PC-3 (cell line): ENCODE data around the gene SPRR2B. TPM values are rescaled to one million over a fixed set of nuclear protein-coding genes. Genes with fewer than 3 reads are reported as not detected.
"Not testable (repeated sequence)": the region's sequence is repeated elsewhere in the genome, so short reads cannot be mapped to it uniquely, and the experiment has no call there.

Source experiments
- ATAC-seq: fragments of 200-7000 bp; cut with Tn5 transposase; 2 replicates; pipeline ENCODE4 v1.9.1; 2020; ENCODE audit warnings: mild to moderate bottlenecking, moderate library complexity
- BruUV-seq: library from RNA; stranded (reverse); fragments of 400-500 nt; replicated peaks from 2 replicates; lab custom pipeline; 2021; lab: Mats Ljungman, UMichigan
- CTCF ChIA-PET: fragments of 300-600 bp; sonication (Branson Sonifier 250); formaldehyde crosslinking; loops from one replicate; lab custom pipeline; 2022; ENCODE audit warnings: antibody characterized with exemption; lab: Charles Lee
- POLR2A ChIA-PET: fragments of 300-600 bp; sonication (Branson Sonifier 250); formaldehyde crosslinking; loops from one replicate; lab custom pipeline; 2022; ENCODE audit warnings: antibody characterized with exemption; ENCODE audit not compliant: unreplicated experiment; lab: Charles Lee
- DNase-seq: peaks from one replicate; pipeline ENCODE4 v3.0.0-alpha.2; 2015
- H2AFZ ChIP-seq: fragments of 300-600 bp; sonication (generic); 2 replicates; pipeline ENCODE4 v1.6.0; 2016; ENCODE audit warnings: antibody characterized with exemption, low read length
- H3F3A ChIP-seq: fragments of 300-600 bp; sonication (generic); one replicate; pipeline ENCODE4 v1.6.0; 2017; ENCODE audit warnings: antibody characterized with exemption, low read length, control low read depth, mild to moderate bottlenecking; ENCODE audit not compliant: unreplicated experiment
- H3K27ac ChIP-seq: fragments of 300-600 bp; sonication (generic); 2 replicates; pipeline ENCODE4 v1.5.1; 2016; ENCODE audit warnings: mild to moderate bottlenecking, low read length
- H3K27me3 ChIP-seq: fragments of 300-600 bp; sonication (generic); 2 replicates; pipeline ENCODE4 v1.6.1; 2016; ENCODE audit warnings: low read length, mixed read lengths
- H3K36me3 ChIP-seq: fragments of 300-600 bp; sonication (generic); 2 replicates; pipeline ENCODE4 v1.6.1; 2016; ENCODE audit warnings: low read depth, mixed run types, low read length, mixed read lengths
- H3K4me1 ChIP-seq: fragments of 300-600 bp; sonication (generic); 2 replicates; pipeline ENCODE4 v1.5.1; 2016; ENCODE audit warnings: low read length; ENCODE audit not compliant: insufficient read depth
- H3K4me2 ChIP-seq: fragments of 300-600 bp; sonication (generic); 2 replicates; pipeline ENCODE4 v1.6.0; 2016; ENCODE audit warnings: low read length
- H3K4me3 ChIP-seq: fragments of 300-600 bp; sonication (generic); 2 replicates; pipeline ENCODE4 v1.5.1; 2016; ENCODE audit warnings: mild to moderate bottlenecking, low read length, mixed read lengths
- H3K79me2 ChIP-seq: fragments of 300-600 bp; sonication (generic); 2 replicates; pipeline ENCODE4 v1.6.1; 2017; ENCODE audit warnings: low read length, mixed read lengths
- H3K9ac ChIP-seq: fragments of 300-600 bp; sonication (generic); 2 replicates; pipeline ENCODE4 v1.6.0; 2016; ENCODE audit warnings: mild to moderate bottlenecking, low read length
- H3K9me2 ChIP-seq: fragments of 300-600 bp; sonication (generic); replicated peaks from 2 replicates; pipeline ENCODE4 v1.6.1; 2016; ENCODE audit warnings: mixed run types, low read length, mixed read lengths
- H3K9me3 ChIP-seq: fragments of 300-600 bp; sonication (generic); 2 replicates; pipeline ENCODE4 v1.6.1; 2016; ENCODE audit warnings: low read length, mixed read lengths
- H4K20me1 ChIP-seq: fragments of 300-600 bp; sonication (generic); 2 replicates; pipeline ENCODE4 v1.6.1; 2016; ENCODE audit warnings: low read length, mixed read lengths
- CTCF ChIP-seq: fragments of 300-600 bp; sonication (generic); conservative IDR thresholded peaks from 2 replicates; pipeline ENCODE4 v1.5.1; 2017; ENCODE audit warnings: antibody characterized with exemption, low read depth, mild to moderate bottlenecking, low read length
- EZH2 ChIP-seq: fragments of 300-600 bp; sonication (generic); IDR thresholded peaks from one replicate; pipeline ENCODE4 v1.6.1; 2017; ENCODE audit warnings: antibody characterized with exemption, mild to moderate bottlenecking, low read length; ENCODE audit not compliant: unreplicated experiment
- EZH2phosphoT487 ChIP-seq: fragments of 300-600 bp; sonication (generic); IDR thresholded peaks from 2 replicates; pipeline ENCODE4 v1.6.1; 2018; ENCODE audit warnings: mild to moderate bottlenecking, antibody characterized with exemption, low read length, borderline replicate concordance
- intact Hi-C: fragments of 100-400 bp; cut with micrococcal nuclease; formaldehyde crosslinking; loops from 2 replicates; pipeline ENCODE4 v1.9.0; 2023
- total RNA-seq: library from RNA; depleted of rRNA; stranded (reverse); fragments of >200 nt; gene quantifications from 2 replicates; pipeline ENCODE4 v1.2.3, GENCODE V29; 2014

The SPRR2B gene
- total RNA-seq, 1 experiment from 2014 or later, result not detected

GRCh38 chr1:153057375-153057774, 14.0 kb downstream of the SPRR2B start, which contains the start of gene SPRR2A:
Gene SPRR2A, minus strand, starts transcription at chr1:153057512. Its CDS starts 777 bp downstream, at chr1:153056735.
- H3F3A ChIP-seq, result no peaks in the 10 kb centered on the region
- ChIA-PET CTCF (no interaction called here), POLR2A (no interaction called here)
- no peak within 1 kb of the TSS for H2AFZ ChIP-seq
- ATAC-seq (no peak), DNase-seq (no peak)
- H3K79me2 ChIP-seq, result no peaks in the 10 kb centered on the region
- no TSS peak for BruUV-seq
- no peak within 1 kb of the TSS for H3K4me3 ChIP-seq
- H3K4me1 ChIP-seq, result no peaks in the 10 kb centered on the region
- no peak within 1 kb of the TSS for H3K9ac ChIP-seq
- no peak within 1 kb of the TSS for H3K27ac ChIP-seq
- no peak for TF ChIP-seq EZH2phosphoT487
- no peak for TF ChIP-seq CTCF
- TF ChIP-seq EZH2, result no peak
- H3K36me3 ChIP-seq, result no peaks in the 10 kb centered on the region
- H3K4me2 ChIP-seq, result no peak within 1 kb of the TSS
- intact Hi-C loops, result no loop called here
- H3K9me3 ChIP-seq, result no peaks in the 10 kb centered on the region
- peaks cover 71% of the 10 kb centered on the region for H3K27me3 ChIP-seq
- H3K9me2 ChIP-seq, result no peaks in the 10 kb centered on the region
- H4K20me1 ChIP-seq, result no peaks in the 10 kb centered on the region

- H3K27me3 ChIP-seq, result peaks cover 63% of the 10 kb centered on the region
- DNase-seq, H3K79me2 ChIP-seq, H3K4me2 ChIP-seq, H3K9me3 ChIP-seq, ATAC-seq, H3K4me3 ChIP-seq, H3K9me2 ChIP-seq, CTCF ChIA-PET, POLR2A ChIA-PET, BruUV-seq, H4K20me1 ChIP-seq, H3K4me1 ChIP-seq, H3K9ac ChIP-seq, H3K27ac ChIP-seq, H3F3A ChIP-seq, H2AFZ ChIP-seq, H3K36me3 ChIP-seq, intact Hi-C loops: not testable (repeated sequence)
Measured at GRCh38 chr1:153056111-153056510, 15.3 kb downstream of the SPRR2B start.

GRCh38 chr1:153049211-153049610, 22.2 kb downstream of the SPRR2B start:
- Histone ChIP-seq H3K9me2 (no peaks in the 10 kb centered on the region), H3F3A (no peaks in the 10 kb centered on the region), H3K4me3 (no peak overlapping the region), H3K4me2 (no peak overlapping the region), H3K79me2 (no peaks in the 10 kb centered on the region), H3K36me3 (no peaks in the 10 kb centered on the region), H3K4me1 (no peaks in the 10 kb centered on the region), H2AFZ (no peak overlapping the region), H3K27ac (no peak overlapping the region), H4K20me1 (no peaks in the 10 kb centered on the region), H3K9me3 (no peaks in the 10 kb centered on the region), H3K27me3 (peaks cover 62% of the 10 kb centered on the region), H3K9ac (no peak overlapping the region)
- intact Hi-C loops, result no loop called here
- DNase-seq, result no peak
- TF ChIP-seq EZH2phosphoT487 (no peak), EZH2 (no peak), CTCF (no peak)
- POLR2A ChIA-PET, result no interaction called here
- no TSS peak for BruUV-seq
- no peak for ATAC-seq
- CTCF ChIA-PET, result no interaction called here
